Stimulated activated CD4-positive, alpha-beta T cell treated with anti-CD3 and anti-CD28 coated beads, Interleukin-1b, Interleukin-23, amount 100 ng/mL, for 24 hours (primary cell): ENCODE data around the gene THUMPD2.
"Not testable (repeated sequence)": the region's sequence is repeated elsewhere in the genome, so short reads cannot be mapped to it uniquely, and the experiment has no call there.

Experiments used
- DNase-seq, 4 experiments: peaks; one replicate each; pipeline ENCODE4 v3.0.0-alpha.2; 2020; ENCODE audit warnings: low read depth in 4 of 4, low spot score in 1 of 4

Gene THUMPD2

GRCh38 chr2:39778775-39779340 is at the start of gene THUMPD2:
Gene THUMPD2, minus strand, starts transcription at chr2:39779258. Its CDS starts 19 bp downstream, at chr2:39779239.
- DNase-seq, result peak; percentile 11 to 58 (median 44)

- no peak for DNase-seq
Observed at GRCh38 chr2:39821871-39822270, 42.8 kb upstream of the THUMPD2 start.

GRCh38 chr2:39816845-39817244 is 37.8 kb upstream of the THUMPD2 start:
- no peak for DNase-seq

DNA sequence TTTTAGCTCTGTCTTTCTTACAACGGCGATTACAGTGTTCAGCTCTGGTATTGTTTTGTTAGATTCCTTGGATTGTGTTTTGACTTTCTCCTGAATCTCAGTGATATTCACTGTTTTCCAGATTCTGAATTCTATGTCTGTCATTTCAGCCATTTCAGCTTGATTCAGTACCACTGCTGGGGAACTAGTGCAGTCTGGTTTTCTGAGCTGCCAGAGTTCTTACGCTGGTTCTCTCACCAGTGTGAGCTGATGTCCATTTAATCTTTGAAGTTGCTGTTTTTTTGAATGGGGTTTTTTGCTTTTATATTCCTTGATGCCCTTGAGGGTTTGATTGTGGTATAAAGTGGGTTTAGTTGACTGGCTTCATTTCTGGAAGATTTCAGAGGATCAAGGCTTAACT is 37.4 kb upstream of the THUMPD2 start:
- DNase-seq, result no peak

GRCh38 chr2:39805936-39806608 is 27.0 kb upstream of the THUMPD2 start:
- DNase-seq, result no peak

DNA sequence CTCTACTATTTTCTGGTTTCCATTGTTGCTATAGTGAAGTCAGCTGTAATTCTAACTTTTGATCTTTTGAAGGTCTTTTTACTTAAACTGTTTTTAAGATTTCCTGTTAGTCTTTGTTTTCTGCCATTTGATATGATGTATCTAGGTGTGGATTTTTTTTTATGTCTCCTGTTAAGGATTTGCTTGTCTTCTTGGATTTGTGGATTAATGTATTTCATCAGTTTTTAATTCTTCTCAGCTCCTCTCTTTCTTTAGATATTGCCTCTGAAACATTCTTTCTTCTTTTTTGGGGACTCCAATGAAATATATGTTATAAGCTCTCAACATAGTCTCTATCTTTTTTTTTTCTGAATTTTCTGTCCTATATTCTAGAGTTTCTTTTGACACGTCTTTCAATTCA is 24.8 kb upstream of the THUMPD2 start:
- DNase-seq, result no peak

DNA sequence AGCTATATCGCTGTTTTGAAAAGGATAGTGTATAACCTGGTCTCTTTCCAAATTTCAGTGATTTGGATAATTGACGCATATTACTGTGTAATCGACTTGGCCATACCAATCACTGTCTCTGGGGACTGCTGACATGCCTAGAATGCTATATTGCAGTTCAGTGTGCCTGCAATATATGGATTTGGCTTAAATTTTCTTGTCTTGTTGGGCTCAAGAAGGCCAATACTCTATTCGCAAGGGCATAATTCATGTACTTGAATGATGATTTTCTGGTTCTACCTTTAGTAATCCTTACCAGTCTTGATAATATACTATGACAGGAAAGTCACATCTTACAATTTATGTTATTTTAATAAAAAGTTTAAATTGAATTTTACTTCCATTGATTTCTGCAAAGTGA is 21.7 kb upstream of the THUMPD2 start:
- no peak for DNase-seq

DNA sequence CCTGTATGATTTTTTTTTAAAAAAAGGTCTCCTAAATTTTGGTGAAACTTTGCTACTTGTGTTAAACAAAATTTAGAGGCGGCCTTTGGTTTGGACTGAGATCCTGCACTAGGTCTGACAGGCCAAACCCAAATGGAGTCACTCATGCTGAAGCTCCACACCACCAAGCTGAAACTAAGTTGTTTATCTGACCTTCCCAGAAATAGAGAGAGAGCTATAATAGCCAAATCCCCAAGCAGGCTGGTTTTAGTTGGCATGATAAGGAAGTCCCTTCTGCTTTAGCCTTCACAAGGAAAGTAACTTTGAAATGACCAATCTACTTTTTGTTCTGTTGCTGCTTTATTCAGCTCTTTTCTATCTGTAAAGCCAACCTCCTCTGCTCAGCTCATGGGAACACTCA is 17.1 kb upstream of the THUMPD2 start:
- no peak for DNase-seq

GRCh38 chr2:39790216-39790818 is 11.3 kb upstream of the THUMPD2 start:
- not testable (repeated sequence) for DNase-seq

DNA sequence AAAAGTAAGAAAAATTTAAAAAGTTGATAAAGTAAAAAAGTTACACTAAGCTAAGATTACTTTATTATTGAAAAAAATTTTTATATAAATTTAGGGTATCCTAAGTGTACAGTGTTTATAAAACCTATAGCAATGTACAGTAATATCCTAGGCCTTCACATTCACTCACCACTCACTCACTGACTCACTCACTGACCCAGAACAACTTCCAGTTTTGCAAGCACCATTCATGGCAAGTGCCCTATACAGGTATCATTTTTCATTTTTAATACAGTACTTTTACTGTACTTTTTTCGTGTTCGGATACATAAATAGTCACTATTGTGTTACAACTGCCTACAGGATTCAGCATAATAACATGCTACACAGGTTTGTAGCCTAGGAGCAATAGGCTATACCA is 8.9 kb upstream of the THUMPD2 start:
- no peak for DNase-seq

- no peak for DNase-seq
Observed at GRCh38 chr2:39786761-39787522, 7.9 kb upstream of the THUMPD2 start.

- DNase-seq, result no peak
Observed at GRCh38 chr2:39782591-39782990, 3.5 kb upstream of the THUMPD2 start.

DNA sequence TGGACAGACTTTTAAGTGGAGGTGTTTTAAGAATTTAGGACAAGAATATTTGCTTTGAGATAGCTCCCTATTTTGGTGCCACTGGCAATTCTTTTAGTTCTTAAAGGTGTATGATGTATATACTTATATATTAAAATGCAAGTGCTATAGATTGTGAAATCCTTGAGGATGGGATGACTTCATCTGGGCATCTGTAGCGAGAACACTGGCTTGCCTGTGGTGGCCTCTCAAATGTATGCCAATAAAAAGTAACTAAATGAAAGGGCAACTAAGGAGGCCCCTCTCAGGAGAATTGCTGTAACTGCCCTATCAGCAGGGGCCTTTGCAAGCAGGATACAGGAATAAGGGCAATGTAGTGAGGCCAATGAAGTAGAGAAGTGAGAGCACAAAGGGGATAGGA is 2.6 kb upstream of the THUMPD2 start:
- no peak for DNase-seq

- no peak for DNase-seq
Observed at GRCh38 chr2:39780825-39781600, 2.0 kb upstream of the THUMPD2 start.

GRCh38 chr2:39779927-39780326 is 869 bp upstream of the THUMPD2 start:
- DNase-seq, result no peak

DNA sequence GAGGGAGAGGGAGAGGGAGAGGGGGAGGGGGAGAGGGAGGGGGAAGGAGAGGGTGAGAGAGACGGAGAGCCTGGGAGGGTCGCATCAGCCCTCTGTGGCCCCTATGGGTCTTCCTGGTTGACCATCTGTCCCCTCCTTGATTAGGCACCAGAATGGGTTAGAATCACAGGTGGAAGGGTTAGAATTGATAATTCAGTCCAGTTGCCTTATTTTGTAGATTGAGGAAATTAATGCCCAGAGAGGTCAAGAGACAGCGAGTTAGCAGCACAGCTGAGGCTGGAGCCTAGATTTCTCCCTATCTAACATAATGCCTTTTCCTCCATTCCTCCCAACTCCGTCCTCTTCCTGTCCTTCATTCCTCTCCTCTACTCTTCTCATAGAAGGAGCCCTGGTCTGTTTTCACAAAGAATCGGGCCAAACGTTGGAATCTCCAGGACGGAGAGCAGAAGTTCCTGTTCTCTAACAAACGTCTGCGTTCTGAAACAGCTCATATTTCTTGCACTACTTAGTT is 338 bp upstream of the THUMPD2 start:
- no peak for DNase-seq

GRCh38 chr2:39778233-39778632 is 825 bp downstream of the THUMPD2 start:
- DNase-seq, result no peak

GRCh38 chr2:39772812-39773152 is 6.3 kb downstream of the THUMPD2 start:
- no peak for DNase-seq

- DNase-seq, result no peak
Observed at GRCh38 chr2:39772086-39772811, 6.8 kb downstream of the THUMPD2 start.

DNA sequence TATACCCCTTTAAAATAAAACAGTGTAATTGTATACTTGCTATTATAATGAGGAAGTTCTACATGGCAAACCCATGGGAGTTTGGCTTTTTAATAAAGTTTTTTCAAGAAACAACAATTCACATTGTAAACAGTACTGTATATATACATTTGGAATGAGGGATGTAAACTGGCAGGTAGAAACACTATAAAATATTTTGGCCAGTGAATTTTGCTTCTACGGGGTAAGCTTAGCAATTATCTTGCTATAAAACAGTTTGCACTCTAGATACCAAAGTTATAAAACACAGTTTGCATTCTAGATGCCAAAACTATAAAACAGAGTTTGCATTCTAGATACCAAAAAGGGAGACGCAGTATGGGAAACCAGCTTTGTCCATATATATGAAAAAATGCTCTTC is 16.6 kb downstream of the THUMPD2 start:
- DNase-seq, result no peak
